Fibroblast of skin of scalp (primary cell): Measurements from ENCODE around the gene COQ7. TPM values are rescaled to one million over a fixed set of nuclear protein-coding genes. Genes with fewer than 3 reads are reported as not detected.

Source experiments
- DNase-seq: peaks from one replicate; pipeline ENCODE4 v3.0.0-alpha.2; 2013
- polyA plus RNA-seq, 2 experiments: library from polyadenylated mRNA; unstranded; fragments of 120-200 nt; gene quantifications; one replicate each; pipeline ENCODE4 v1.2.1, GENCODE V29; 2013; ENCODE audit not compliant: insufficient read length in 2 of 2

The COQ7 gene
- 14.0 TPM for polyA plus RNA-seq (2013, experiment 1 of 2; ENCODE audit: insufficient read length)
- polyA plus RNA-seq (2013, experiment 2 of 2; ENCODE audit: insufficient read length) = 12.8 TPM

- DNase-seq = peak; percentile 100
Measured at GRCh38 chr16:19067349-19068236, at the start of gene COQ7. TSS of gene COQ7 (plus strand) at chr16:19067614. CDS start at chr16:19067665, 51 bp downstream.

GRCh38 chr16:19020689-19021088 lies 46.7 kb upstream of the COQ7 start:
- no peak for DNase-seq

- DNase-seq = no peak
Measured at GRCh38 chr16:19021747-19022146, 45.7 kb upstream of the COQ7 start.

- no peak for DNase-seq
Measured at GRCh38 chr16:19027416-19027815, 40.0 kb upstream of the COQ7 start.

- no peak for DNase-seq
Measured at GRCh38 chr16:19029980-19030379, 37.4 kb upstream of the COQ7 start.

- no peak for DNase-seq
Measured at GRCh38 chr16:19031738-19032137, 35.7 kb upstream of the COQ7 start.

- DNase-seq = no peak
Measured at GRCh38 chr16:19033761-19034160, 33.7 kb upstream of the COQ7 start.

GRCh38 chr16:19040400-19040799 lies 27.0 kb upstream of the COQ7 start:
- no peak for DNase-seq

GRCh38 chr16:19044769-19045168 lies 22.6 kb upstream of the COQ7 start:
- DNase-seq = no peak

- DNase-seq = no peak
Measured at GRCh38 chr16:19046062-19046461, 21.4 kb upstream of the COQ7 start.

GRCh38 chr16:19062706-19063105 lies 4.7 kb upstream of the COQ7 start:
- DNase-seq = no peak

GRCh38 chr16:19066988-19067348 lies 446 bp upstream of the COQ7 start:
- DNase-seq = no peak

GRCh38 chr16:19068237-19068815 lies 912 bp downstream of the COQ7 start:
- DNase-seq = no peak

GRCh38 chr16:19071811-19072777 lies 4.7 kb downstream of the COQ7 start:
- DNase-seq = peak; percentile 43

GRCh38 chr16:19073344-19073743 lies 5.9 kb downstream of the COQ7 start:
- no peak for DNase-seq

GRCh38 chr16:19073863-19074262 lies 6.4 kb downstream of the COQ7 start:
- no peak for DNase-seq

GRCh38 chr16:19075511-19075910 lies 8.1 kb downstream of the COQ7 start:
- no peak for DNase-seq

GRCh38 chr16:19077879-19078278 lies 10.5 kb downstream of the COQ7 start:
- no peak for DNase-seq

GRCh38 chr16:19083670-19084069 lies 16.3 kb downstream of the COQ7 start:
- DNase-seq = no peak

- no peak for DNase-seq
Measured at GRCh38 chr16:19084139-19084538, 16.7 kb downstream of the COQ7 start.

GRCh38 chr16:19084879-19085278 lies 17.5 kb downstream of the COQ7 start:
- no peak for DNase-seq

GRCh38 chr16:19085679-19086200 lies 18.3 kb downstream of the COQ7 start:
- no peak for DNase-seq
